H1 (cell line): ENCODE data around the gene STAP2. TPM values are rescaled to one million over a fixed set of nuclear protein-coding genes. Genes with fewer than 3 reads are reported as not detected.
A peak's percentile ranks its signal among the peaks of the same experiment; 100 is the strongest.

ENCODE experiments used
- ASH2L ChIP-seq: fragments of 200-600, 300-600 bp; sonication (generic); IDR thresholded peaks from one replicate; pipeline ENCODE4 v1.7.1; 2017; ENCODE audit warnings: low read length
- CBX5 ChIP-seq: fragments of 300-800, 300-1000 bp; sonication (generic); IDR thresholded peaks from 2 replicates; pipeline ENCODE4 v1.7.1; 2016; ENCODE audit warnings: antibody characterized with exemption, low read length, low read depth
- CEBPB ChIP-seq: IDR thresholded peaks from 2 replicates; pipeline ENCODE4 v1.6.1; 2012; ENCODE audit warnings: low read depth, low read length
- CHD1 ChIP-seq: IDR thresholded peaks from 2 replicates; pipeline ENCODE4 v1.6.1; 2012; ENCODE audit warnings: low read depth, low read length, improper control_type of control experiment
- CHD2 ChIP-seq: IDR thresholded peaks from 2 replicates; pipeline ENCODE4 v1.6.1; 2012; ENCODE audit warnings: low read length, improper control_type of control experiment
- FOSL1 ChIP-seq: IDR thresholded peaks from 2 replicates; pipeline ENCODE4 v1.6.1; 2011; ENCODE audit warnings: mild to moderate bottlenecking, low read depth, low read length, moderate library complexity; ENCODE audit not compliant: insufficient read depth
- GABPA ChIP-seq: IDR thresholded peaks from 2 replicates; pipeline ENCODE4 v1.6.1; 2011; ENCODE audit warnings: mild to moderate bottlenecking, low read length, moderate library complexity, borderline replicate concordance; ENCODE audit not compliant: insufficient read depth
- HDAC2 ChIP-seq, 2 experiments: fragments of 300-600 bp in 1 of 2; sonication (generic) in 1 of 2; IDR thresholded peaks; 2 replicates each; pipeline ENCODE4 v1.6.1; 2011 to 2012; ENCODE audit warnings: low read depth in 2 of 2, low read length in 2 of 2, mild to moderate bottlenecking in 2 of 2, moderate library complexity in 2 of 2, borderline replicate concordance in 1 of 2, inconsistent platforms in 1 of 2
- HDAC6 ChIP-seq: IDR thresholded peaks from one replicate; pipeline ENCODE4 v1.7.1; 2012; ENCODE audit warnings: low read depth, mild to moderate bottlenecking, inconsistent platforms, low read length, moderate library complexity
- JUND ChIP-seq: IDR thresholded peaks from 2 replicates; pipeline ENCODE4 v1.6.1; 2011; ENCODE audit warnings: mild to moderate bottlenecking, improper control_type of control experiment, low read length
- KDM5A ChIP-seq: fragments of 200-600 bp; IDR thresholded peaks from 2 replicates; pipeline ENCODE4 v1.7.1; 2012; ENCODE audit warnings: mild to moderate bottlenecking, low read length, inconsistent platforms, mixed read lengths
- MAFK ChIP-seq: IDR thresholded peaks from 2 replicates; pipeline ENCODE4 v1.6.1; 2012; ENCODE audit warnings: low read depth, mild to moderate bottlenecking, improper control_type of control experiment, low read length
- NANOG ChIP-seq: IDR thresholded peaks from 2 replicates; pipeline ENCODE4 v1.6.1; 2011; ENCODE audit warnings: low read length, low read depth, mild to moderate bottlenecking, inconsistent platforms; ENCODE audit not compliant: insufficient read depth, poor library complexity, severe bottlenecking
- NRF1 ChIP-seq: IDR thresholded peaks from 2 replicates; pipeline ENCODE4 v1.6.1; 2011; ENCODE audit warnings: mild to moderate bottlenecking, low read depth, low read length, improper control_type of control experiment
- PHF8 ChIP-seq: fragments of 200-600 bp; sonication (generic); conservative IDR thresholded peaks from 2 replicates; pipeline ENCODE4 v1.7.1; 2012; ENCODE audit warnings: low read depth, mild to moderate bottlenecking, inconsistent platforms, low read length, moderate library complexity
- RNF2 ChIP-seq: fragments of 200-900, 300-1000 bp; sonication (generic); IDR thresholded peaks from 2 replicates; pipeline ENCODE4 v1.7.1; 2016; ENCODE audit warnings: borderline replicate concordance, low read depth, mild to moderate bottlenecking, antibody characterized with exemption, low read length; ENCODE audit not compliant: poor library complexity, severe bottlenecking; ENCODE audit errors: missing control alignments
- RXRA ChIP-seq: IDR thresholded peaks from 2 replicates; pipeline ENCODE4 v1.6.1; 2011; ENCODE audit warnings: low read depth, mild to moderate bottlenecking, low read length, moderate library complexity; ENCODE audit not compliant: insufficient read depth
- SAP30 ChIP-seq: fragments of 300-600 bp; sonication (generic); IDR thresholded peaks from 2 replicates; pipeline ENCODE4 v1.7.1; 2012; ENCODE audit warnings: low read length, moderate library complexity, mild to moderate bottlenecking, inconsistent platforms; ENCODE audit not compliant: insufficient read depth, insufficient replicate concordance
- SIN3A ChIP-seq, 2 experiments: IDR thresholded peaks in 1 of 2; conservative IDR thresholded peaks in 1 of 2; 2 replicates each; pipeline ENCODE4 v1.6.1; 2011 to 2012; ENCODE audit warnings: low read length in 2 of 2, improper control_type of control experiment in 1 of 2, low read depth in 1 of 2, mild to moderate bottlenecking in 1 of 2
- SIRT6 ChIP-seq: IDR thresholded peaks from one replicate; pipeline ENCODE4 v1.7.1; 2012; ENCODE audit warnings: low read length, inconsistent platforms
- SIX5 ChIP-seq: IDR thresholded peaks from 2 replicates; pipeline ENCODE4 v1.6.1; 2011; ENCODE audit warnings: mild to moderate bottlenecking, low read depth, low read length
- SP2 ChIP-seq: IDR thresholded peaks from 2 replicates; pipeline ENCODE4 v1.6.1; 2012; ENCODE audit warnings: mild to moderate bottlenecking, low read length, inconsistent platforms
- SP4 ChIP-seq: IDR thresholded peaks from 2 replicates; pipeline ENCODE4 v1.6.1; 2012; ENCODE audit warnings: low read length, inconsistent platforms
- TCF12 ChIP-seq: IDR thresholded peaks from 2 replicates; pipeline ENCODE4 v1.6.1; 2011; ENCODE audit warnings: low read depth, mild to moderate bottlenecking, low read length
- polyA plus RNA-seq, 7 experiments: library from polyadenylated mRNA; depleted of rRNA in 3 of 7; stranded (reverse) in 5 of 7; unstranded in 2 of 7; fragments of >200 nt in 5 of 7; fragments of 200-250 nt in 2 of 7; gene quantifications; 1 replicate in 5 of 7; 2 replicates in 1 of 7; 4 replicates in 1 of 7; pipeline versions ENCODE4 v1.2.1 to v1.2.3, GENCODE V29; 2011 to 2013; ENCODE audit warnings: missing spikeins in 2 of 7, mixed read lengths in 2 of 7
- total RNA-seq: library from RNA; stranded (reverse); fragmentation: NEBNext Ultra II Directional; extraction: Animal tissue kit (Norgen Biotek cat#: 25700); gene quantifications from 2 replicates; pipeline ENCODE4 v1.2.1, GENCODE V29; 2021

The STAP2 gene
- total and polyA plus RNA-seq, 2 of the 8 experiments (the other 6 are each of a cell fraction or from before 2014, with no cell fraction given), result 15.3 to 37.3 TPM

DNA sequence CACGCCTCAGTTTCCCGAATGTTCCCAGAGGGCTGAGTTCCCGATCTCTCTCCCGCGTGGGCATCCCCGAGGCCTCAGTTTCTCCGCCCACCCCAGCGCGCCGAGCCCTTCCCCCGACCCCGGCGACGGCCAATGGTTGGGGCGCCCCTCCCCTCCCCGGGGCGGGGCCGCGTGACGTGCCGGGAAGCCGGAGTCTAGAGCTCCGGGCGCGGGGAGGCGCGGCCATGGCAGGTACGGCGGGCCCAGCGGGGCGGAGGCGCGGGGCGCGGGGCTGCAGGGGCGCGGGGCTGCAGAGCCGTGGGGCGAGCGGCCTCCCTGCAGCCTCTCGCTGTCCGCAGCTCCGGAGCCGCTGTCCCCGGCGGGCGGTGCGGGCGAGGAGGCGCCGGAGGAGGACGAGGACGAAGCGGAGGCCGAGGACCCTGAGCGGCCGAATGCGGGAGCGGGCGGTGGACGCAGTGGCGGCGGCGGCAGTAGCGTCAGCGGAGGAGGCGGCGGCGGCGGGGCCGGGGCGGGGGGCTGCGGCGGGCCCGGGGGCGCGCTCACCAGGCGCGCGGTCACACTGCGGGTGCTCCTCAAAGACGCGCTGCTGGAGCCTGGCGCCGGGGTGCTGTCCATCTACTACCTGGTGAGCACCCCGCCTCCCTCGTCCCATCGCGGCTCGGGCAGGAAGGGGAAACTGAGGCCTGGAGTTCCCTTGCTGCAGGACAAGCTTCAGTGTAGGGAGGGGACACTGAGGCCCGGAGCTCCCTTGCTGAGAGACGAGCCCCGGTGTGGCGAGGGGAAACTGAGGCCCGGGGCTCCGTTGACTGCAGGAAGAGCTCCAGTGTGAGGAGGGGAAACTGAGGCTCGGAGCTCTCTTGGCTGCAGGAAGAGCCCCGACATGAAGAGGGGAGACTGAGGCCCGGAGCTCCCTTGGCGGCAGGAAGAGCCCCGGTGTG is 5.0 kb upstream of the STAP2 start, which contains the start of gene MPND (continued):
- TF ChIP-seq RNF2 (no peak), GABPA (no peak), ASH2L (peak; percentile 5), NRF1 (no peak), SAP30 (no peak), TCF12 (no peak), JUND (no peak), SP2 (no peak), CEBPB (no peak), CBX5 (no peak), NANOG (no peak), CHD1 (no peak), PHF8 (peak; percentile 16), SIX5 (no peak), SIN3A (conservative IDR thresholded peaks at IDR 0.05 in 1 of 2, IDR thresholded peaks at IDR 0.05 in 1 of 2; ENCODE audit: low read depth in 1 of 2, low read length in 2 of 2) (no peak; a peak in 1 of 4 replicates), KDM5A (no peak), FOSL1 (no peak), HDAC6 (no peak), RXRA (no peak), CHD2 (no peak), SP4 (no peak; the same call in 1 of the 2 replicates), SIRT6 (no peak), HDAC2 (IDR thresholded peaks at IDR 0.05; ENCODE audit: borderline replicate concordance in 1 of 2, low read depth in 2 of 2, low read length in 2 of 2) (no peak), MAFK (no peak)
